Testis (tissue), 2 donors: ENCODE measurements around the gene GMPS.

Experiments
- CTCF ChIP-seq, 3 experiments: fragments of 450-650 bp in 2 of 3; fragments of 200-600 bp in 1 of 3; sonication (generic) in 1 of 3; IDR thresholded peaks; one replicate each; pipeline ENCODE4 v1.5.1; 2016 to 2019; ENCODE audit warnings: antibody characterized with exemption in 3 of 3, mild to moderate bottlenecking in 2 of 3, moderate library complexity in 1 of 3
- POLR2A ChIP-seq: fragments of 450-650 bp; IDR thresholded peaks from one replicate; pipeline ENCODE4 v1.6.1; 2017; ENCODE audit warnings: antibody characterized with exemption, mild to moderate bottlenecking, moderate library complexity

GRCh38 chr3:155934230-155934629 is 63.8 kb downstream of the GMPS start:
- TF ChIP-seq POLR2A (no peak), CTCF (IDR thresholded peaks at IDR 0.05) (no peak)
